Muscle layer of colon (tissue), 2 donors: ENCODE measurements around the gene ZDHHC4.
"Not testable (repeated sequence)": the region's sequence is repeated elsewhere in the genome, so short reads cannot be mapped to it uniquely, and the experiment has no call there.

ENCODE experiments used
- H3K27ac ChIP-seq: one replicate; pipeline ENCODE4 v1.7.0; 2013; ENCODE audit warnings: low read depth, mild to moderate bottlenecking, low read length, moderate library complexity
- H3K27me3 ChIP-seq, 2 donors: one replicate each; pipeline ENCODE4 v1.7.0; 2013; ENCODE audit warnings: low read length in 2 of 2, mild to moderate bottlenecking in 2 of 2; ENCODE audit not compliant: insufficient read depth in 2 of 2, control insufficient read depth in 1 of 2
- H3K36me3 ChIP-seq: one replicate; pipeline ENCODE4 v1.7.0; 2013; ENCODE audit warnings: mild to moderate bottlenecking, low read length; ENCODE audit not compliant: insufficient read depth
- H3K4me1 ChIP-seq: one replicate; pipeline ENCODE4 v1.7.0; 2013; ENCODE audit warnings: mild to moderate bottlenecking, low read length; ENCODE audit not compliant: insufficient read depth
- H3K4me3 ChIP-seq, 2 donors: one replicate each; pipeline ENCODE4 v1.7.0; 2013; ENCODE audit warnings: low read length in 2 of 2, low read depth in 1 of 2, mild to moderate bottlenecking in 1 of 2, moderate library complexity in 1 of 2
- H3K9ac ChIP-seq: one replicate; pipeline ENCODE4 v1.7.0; 2013; ENCODE audit warnings: low read length
- H3K9me3 ChIP-seq: one replicate; pipeline ENCODE4 v1.7.0; 2013; ENCODE audit warnings: mild to moderate bottlenecking, low read length
- donor health status: abdominal sarcoma.
- donor health status: Adenocarcinoma of cecum.

Gene ZDHHC4

GRCh38 chr7:6630007-6630849, 53.0 kb downstream of the ZDHHC4 start:
- no peak overlapping the region for H3K9ac ChIP-seq
- H3K27ac ChIP-seq, result no peak overlapping the region
- H3K4me3 ChIP-seq, result no peak overlapping the region
- H3K27me3 ChIP-seq, result no peaks in the 10 kb centered on the region
- H3K36me3 ChIP-seq, result no peaks in the 10 kb centered on the region
- no peaks in the 10 kb centered on the region for H3K9me3 ChIP-seq
- H3K4me1 ChIP-seq, result no peaks in the 10 kb centered on the region

- peaks cover 4% of the 10 kb centered on the region for H3K4me1 ChIP-seq
- no peaks in the 10 kb centered on the region for H3K9me3 ChIP-seq
- no peaks in the 10 kb centered on the region for H3K27me3 ChIP-seq
- no peak overlapping the region for H3K27ac ChIP-seq
- no peak overlapping the region for H3K4me3 ChIP-seq
- no peaks in the 10 kb centered on the region for H3K36me3 ChIP-seq
- no peak overlapping the region for H3K9ac ChIP-seq
These were observed 54.4 kb downstream of the ZDHHC4 start for GRCh38 chr7:6631605-6632004.

- H3K4me3 ChIP-seq, result no peak overlapping the region
- H3K27ac ChIP-seq, result no peak overlapping the region
- H3K27me3 ChIP-seq, result no peaks in the 10 kb centered on the region
- H3K36me3 ChIP-seq, result no peaks in the 10 kb centered on the region
- peaks cover 16% of the 10 kb centered on the region for H3K4me1 ChIP-seq
- H3K9ac ChIP-seq, result no peak overlapping the region
- H3K9me3 ChIP-seq, result no peaks in the 10 kb centered on the region
These were observed 56.8 kb downstream of the ZDHHC4 start for GRCh38 chr7:6634021-6634420.

- not testable (repeated sequence) for H3K27me3 ChIP-seq, H3K9ac ChIP-seq, H3K36me3 ChIP-seq, H3K9me3 ChIP-seq, H3K4me3 ChIP-seq, H3K27ac ChIP-seq
- H3K4me1 ChIP-seq, result peaks cover 22% of the 10 kb centered on the region
These were observed 57.7 kb downstream of the ZDHHC4 start for GRCh38 chr7:6634971-6635370.

DNA sequence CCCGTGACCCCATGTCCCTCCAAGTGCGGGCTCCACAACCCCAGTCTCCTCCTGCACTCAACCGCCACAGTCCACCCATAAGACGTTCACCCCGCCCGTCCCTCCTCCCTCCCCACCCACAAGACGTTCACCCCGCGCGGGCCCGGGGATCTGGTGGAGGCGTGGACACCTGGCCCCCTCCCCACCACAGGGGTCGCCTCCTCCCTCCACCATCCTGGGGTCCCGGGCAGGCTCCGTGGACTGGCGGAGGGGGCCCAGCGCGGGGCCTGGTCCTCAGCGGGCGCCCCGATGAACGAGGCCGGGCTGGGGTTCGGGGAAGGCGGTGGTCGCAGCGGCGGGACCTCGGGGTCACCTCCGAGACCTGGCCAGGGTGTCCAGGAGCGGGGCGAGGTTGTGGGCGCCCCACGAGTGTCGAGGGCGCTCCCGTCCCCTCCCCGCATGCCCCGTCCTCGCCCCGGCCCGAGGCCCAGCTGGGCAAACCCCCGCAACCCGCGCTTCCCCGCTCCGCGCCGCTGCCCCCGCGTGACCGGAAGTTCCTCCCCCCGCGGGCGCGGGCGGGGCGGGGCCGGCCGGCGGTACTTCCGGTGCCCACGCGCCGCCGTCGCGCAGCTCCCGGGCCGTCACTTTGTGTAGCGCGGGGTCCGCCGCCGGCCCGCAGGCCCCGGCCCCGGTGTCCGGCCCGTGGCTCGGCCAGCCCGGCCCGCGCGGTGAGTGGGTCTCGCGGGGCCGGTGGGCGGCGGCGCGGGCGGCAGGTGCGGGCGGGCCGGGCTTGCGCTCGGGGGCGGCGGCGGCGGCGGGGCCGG, 59.7 kb downstream of the ZDHHC4 start, which contains the start of gene ZNF316:
Gene ZNF316 (plus strand): TSS at position 578 of the 803 bp plus-strand sequence. CDS start 5,092 bp downstream, outside the sequence.
- peaks cover 6% of the 10 kb centered on the region for H3K36me3 ChIP-seq
- H3K4me1 ChIP-seq, result peaks cover 24% of the 10 kb centered on the region
- H3K27ac ChIP-seq, result peak within 1 kb of the TSS; percentile 68
- peak within 1 kb of the TSS; percentile 60 to 94 for H3K4me3 ChIP-seq
- no peaks in the 10 kb centered on the region for H3K9me3 ChIP-seq
- H3K9ac ChIP-seq, result peak within 1 kb of the TSS; percentile 14
- H3K27me3 ChIP-seq, result no peaks in the 10 kb centered on the region

GRCh38 chr7:6637544-6638229, 60.4 kb downstream of the ZDHHC4 start:
- H3K9me3 ChIP-seq, result no peaks in the 10 kb centered on the region
- peaks cover 24% of the 10 kb centered on the region for H3K4me1 ChIP-seq
- peak overlapping the region; percentile 14 for H3K9ac ChIP-seq
- peak overlapping the region; percentile 60 to 62 for H3K4me3 ChIP-seq
- no peaks in the 10 kb centered on the region for H3K27me3 ChIP-seq
- H3K27ac ChIP-seq, result peak overlapping the region; percentile 32
- peaks cover 8% of the 10 kb centered on the region for H3K36me3 ChIP-seq
